Head of caudate nucleus (tissue), 42 donors: ENCODE data around the gene ABTB1.
"Not testable (repeated sequence)": the region's sequence is repeated elsewhere in the genome, so short reads cannot be mapped to it uniquely, and the experiment has no call there.

Source experiments
- DNase-seq, 42 donors: peaks; one replicate each; pipeline versions ENCODE4 v3.0.0 to v3.0.0-alpha.2; 2020 to 2021; ENCODE audit warnings: mixed read lengths in 7 of 42
- intact Hi-C: fragments of 100-400 bp; cut with DNase I; formaldehyde crosslinking; loops from one replicate; pipeline ENCODE4 v1.15.0; 2022

Gene ABTB1

GRCh38 chr3:127680146-127680661 is 7.5 kb downstream of the ABTB1 start:
- peak in 17 of 42 donors; percentile 1 to 36 (median 13) for DNase-seq
- intact Hi-C loops: no loop called here

GRCh38 chr3:127680798-127681221 is 8.1 kb downstream of the ABTB1 start:
- intact Hi-C loops: no loop called here
- peak in 16 of 42 donors; percentile 0 to 36 (median 10) for DNase-seq

GRCh38 chr3:127682175-127682554 is 9.4 kb downstream of the ABTB1 start:
- intact Hi-C loops: not testable (repeated sequence)
- peak in 15 of 42 donors; percentile 1 to 32 (median 6) for DNase-seq

- DNase-seq: peak in 18 of 42 donors; percentile 0 to 39 (median 12)
- intact Hi-C loops: no loop called here
These were observed 9.8 kb downstream of the ABTB1 start for GRCh38 chr3:127682561-127682960.

GRCh38 chr3:127684871-127685707 is 12.3 kb downstream of the ABTB1 start:
- intact Hi-C loops: no loop called here
- peak in 11 of 42 donors; percentile 1 to 27 (median 12) for DNase-seq

GRCh38 chr3:127685708-127686511 is 13.2 kb downstream of the ABTB1 start:
- intact Hi-C loops: no loop called here
- DNase-seq: peak in 2 of 42 donors; percentile 1 to 4

GRCh38 chr3:127686512-127686894 is 13.8 kb downstream of the ABTB1 start:
- intact Hi-C loops: no loop called here
- no peak for DNase-seq

GRCh38 chr3:127687228-127687737 is 14.5 kb downstream of the ABTB1 start:
- DNase-seq: no peak
- intact Hi-C loops: no loop called here

GRCh38 chr3:127688022-127688415 is 15.3 kb downstream of the ABTB1 start:
- DNase-seq: peak in 3 of 42 donors; percentile 3 to 15 (median 11)
- intact Hi-C loops: no loop called here

- DNase-seq: peak in 18 of 42 donors; percentile 16 to 65 (median 42)
- intact Hi-C loops: no loop called here
These were observed 15.9 kb downstream of the ABTB1 start for GRCh38 chr3:127688416-127689265.

- intact Hi-C loops: no loop called here
- peak in 6 of 42 donors; percentile 1 to 28 (median 4) for DNase-seq
These were observed 16.6 kb downstream of the ABTB1 start for GRCh38 chr3:127689266-127689860.

- intact Hi-C loops: no loop called here
These were observed 17.4 kb downstream of the ABTB1 start for GRCh38 chr3:127690106-127690505.

GRCh38 chr3:127690823-127691452 is 18.2 kb downstream of the ABTB1 start:
- intact Hi-C loops: no loop called here
- DNase-seq: peak in 2 of 42 donors; percentile 3 to 4

More at GRCh38 chr3:127690106-127690505, 17.4 kb downstream of the ABTB1 start:
- DNase-seq: peak in 2 of 42 donors; percentile 2 to 3

- intact Hi-C loops: no loop called here
- DNase-seq: no peak
These were observed 18.7 kb downstream of the ABTB1 start for GRCh38 chr3:127691489-127691888.

- no peak for DNase-seq
- intact Hi-C loops: no loop called here
These were observed 19.2 kb downstream of the ABTB1 start for GRCh38 chr3:127691974-127692373.

- intact Hi-C loops: no loop called here
- DNase-seq: no peak
These were observed 20.0 kb downstream of the ABTB1 start for GRCh38 chr3:127692501-127693335.

GRCh38 chr3:127693336-127693843 is 20.6 kb downstream of the ABTB1 start:
- intact Hi-C loops: no loop called here
- DNase-seq: no peak
